Measurements from ENCODE around the gene ZNF225. TPM values are rescaled to one million over a fixed set of nuclear protein-coding genes. Genes with fewer than 3 reads are reported as not detected.

Gene ZNF225
- total and polyA plus RNA-seq, 9 of the 15 experiments (the other 6 are each of a cell fraction or from before 2014, with no cell fraction given), result 1.4 to 4.2 (median 2.2) TPM

DNA sequence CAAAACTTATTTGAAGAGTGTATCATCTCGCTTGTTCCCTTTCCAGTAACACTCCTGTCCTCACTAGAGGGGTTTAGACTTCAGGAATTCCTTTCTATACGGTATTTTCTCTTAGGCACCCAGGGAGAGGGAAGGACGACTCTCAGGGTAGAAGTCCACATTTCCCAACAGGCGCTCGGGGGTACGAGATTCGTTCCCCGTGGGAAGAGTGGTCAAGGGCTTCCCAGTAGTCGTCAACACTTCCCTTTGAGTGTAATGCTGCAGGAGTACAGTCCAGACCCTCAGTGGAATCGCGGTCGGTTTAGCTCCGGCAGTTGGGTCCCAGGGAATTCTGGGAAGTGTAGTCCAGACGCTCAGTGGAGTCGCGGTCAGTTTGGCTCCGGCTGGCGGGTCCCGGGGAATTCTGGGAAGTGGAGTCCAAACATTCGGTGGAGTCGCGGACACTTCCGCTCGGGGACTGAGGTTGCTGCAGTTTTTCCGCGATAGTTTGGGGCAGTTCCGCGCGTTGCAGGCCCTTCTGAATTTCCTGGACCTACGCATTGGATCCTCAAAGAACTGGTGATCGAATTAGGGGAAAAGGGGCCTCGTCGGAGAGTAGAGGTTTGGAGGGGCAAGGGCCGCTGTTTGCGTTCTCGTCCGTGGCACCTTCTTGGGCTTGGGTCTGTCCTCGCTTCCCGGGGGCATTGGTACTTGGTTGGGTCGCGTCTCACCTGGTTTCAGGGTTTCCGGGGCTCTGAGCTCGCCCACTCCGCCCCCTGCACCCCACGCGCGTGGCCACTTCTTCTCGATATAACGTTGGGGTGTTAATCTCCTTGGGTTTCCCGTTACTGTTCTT, 19.1 kb upstream of the ZNF225 start, which contains the start of gene ZNF224 (continued):
- TF ChIP-seq, protein P1, sequence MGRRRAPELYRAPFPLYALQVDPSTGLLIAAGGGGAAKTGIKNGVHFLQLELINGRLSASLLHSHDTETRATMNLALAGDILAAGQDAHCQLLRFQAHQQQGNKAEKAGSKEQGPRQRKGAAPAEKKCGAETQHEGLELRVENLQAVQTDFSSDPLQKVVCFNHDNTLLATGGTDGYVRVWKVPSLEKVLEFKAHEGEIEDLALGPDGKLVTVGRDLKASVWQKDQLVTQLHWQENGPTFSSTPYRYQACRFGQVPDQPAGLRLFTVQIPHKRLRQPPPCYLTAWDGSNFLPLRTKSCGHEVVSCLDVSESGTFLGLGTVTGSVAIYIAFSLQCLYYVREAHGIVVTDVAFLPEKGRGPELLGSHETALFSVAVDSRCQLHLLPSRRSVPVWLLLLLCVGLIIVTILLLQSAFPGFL (CRISPR knock-in tag; IDR thresholded peaks at IDR 0.05), result no peak
- TF ChIP-seq ZNF830 (CRISPR knock-in tag; IDR thresholded peaks at IDR 0.05), result no peak
- no peak for TF ChIP-seq ZNF75A (CRISPR knock-in tag; IDR thresholded peaks at IDR 0.05)
- 0 out of 4 replicates have a peak, but pooled peaks of 1 of the 2 experiments have one; percentile 22 for TF ChIP-seq SRF (CRISPR knock-in tag; IDR thresholded peaks at IDR 0.05)
- no peak for TF ChIP-seq PKNOX1 (IDR thresholded peaks at IDR 0.05)
- TF ChIP-seq OTX1 (CRISPR knock-in tag; IDR thresholded peaks at IDR 0.05), result no peak
- TF ChIP-seq BRD4 (IDR thresholded peaks at IDR 0.05), result no peak
- no peak for TF ChIP-seq SREBF1 (IDR thresholded peaks at IDR 0.05; ENCODE audit: borderline replicate concordance, low read depth, low read length)
- no peak for TF ChIP-seq CLOCK (CRISPR knock-in tag; IDR thresholded peaks at IDR 0.05; ENCODE audit: borderline replicate concordance)
- 0 out of 2 replicates have a peak, but pooled peaks have one; percentile 15 for TF ChIP-seq SMC3 (conservative IDR thresholded peaks at IDR 0.05; ENCODE audit: insufficient read depth, low read depth, low read length)
- TF ChIP-seq FOXP1 (CRISPR knock-in tag; IDR thresholded peaks at IDR 0.05), result no peak
- no peak for TF ChIP-seq PRPF4 (IDR thresholded peaks at IDR 0.05; ENCODE audit: insufficient read depth, low read depth, low read length, poor library complexity, severe bottlenecking)
- TF ChIP-seq FOXJ2 (tag; IDR thresholded peaks at IDR 0.05), result 0 out of 2 replicates have a peak, but pooled peaks have one; percentile 65
- TF ChIP-seq HDAC6 (IDR thresholded peaks at IDR 0.05; ENCODE audit: low read depth, low read length), result no peak
- TF ChIP-seq HNRNPUL1 (IDR thresholded peaks at IDR 0.05; ENCODE audit: low read length), result no peak
- TF ChIP-seq HCFC1 (IDR thresholded peaks at IDR 0.05; ENCODE audit: low read depth, low read length), result peak; percentile 99
- no peak for TF ChIP-seq SNIP1 (IDR thresholded peaks at IDR 0.05; ENCODE audit: low read depth)
- no peak for TF ChIP-seq MYNN (IDR thresholded peaks at IDR 0.05)
- no peak for TF ChIP-seq MYNN (CRISPR knock-in tag; IDR thresholded peaks at IDR 0.05)
- TF ChIP-seq TSC22D4 (tag; IDR thresholded peaks at IDR 0.05), result no peak
- TF ChIP-seq, protein P2, sequence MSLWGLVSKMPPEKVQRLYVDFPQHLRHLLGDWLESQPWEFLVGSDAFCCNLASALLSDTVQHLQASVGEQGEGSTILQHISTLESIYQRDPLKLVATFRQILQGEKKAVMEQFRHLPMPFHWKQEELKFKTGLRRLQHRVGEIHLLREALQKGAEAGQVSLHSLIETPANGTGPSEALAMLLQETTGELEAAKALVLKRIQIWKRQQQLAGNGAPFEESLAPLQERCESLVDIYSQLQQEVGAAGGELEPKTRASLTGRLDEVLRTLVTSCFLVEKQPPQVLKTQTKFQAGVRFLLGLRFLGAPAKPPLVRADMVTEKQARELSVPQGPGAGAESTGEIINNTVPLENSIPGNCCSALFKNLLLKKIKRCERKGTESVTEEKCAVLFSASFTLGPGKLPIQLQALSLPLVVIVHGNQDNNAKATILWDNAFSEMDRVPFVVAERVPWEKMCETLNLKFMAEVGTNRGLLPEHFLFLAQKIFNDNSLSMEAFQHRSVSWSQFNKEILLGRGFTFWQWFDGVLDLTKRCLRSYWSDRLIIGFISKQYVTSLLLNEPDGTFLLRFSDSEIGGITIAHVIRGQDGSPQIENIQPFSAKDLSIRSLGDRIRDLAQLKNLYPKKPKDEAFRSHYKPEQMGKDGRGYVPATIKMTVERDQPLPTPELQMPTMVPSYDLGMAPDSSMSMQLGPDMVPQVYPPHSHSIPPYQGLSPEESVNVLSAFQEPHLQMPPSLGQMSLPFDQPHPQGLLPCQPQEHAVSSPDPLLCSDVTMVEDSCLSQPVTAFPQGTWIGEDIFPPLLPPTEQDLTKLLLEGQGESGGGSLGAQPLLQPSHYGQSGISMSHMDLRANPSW (CRISPR knock-in tag; IDR thresholded peaks at IDR 0.05), result no peak
- no peak for TF ChIP-seq ZNF282 (CRISPR knock-in tag; IDR thresholded peaks at IDR 0.05)

All from K562 (cell line).